ENCODE results near the gene C11orf98.
"Not testable (repeated sequence)": the region's sequence is repeated elsewhere in the genome, so short reads cannot be mapped to it uniquely, and the experiment has no call there.

- TF ChIP-seq CTCF (IDR thresholded peaks at IDR 0.05; ENCODE audit: poor library complexity, severe bottlenecking); EZH2 (IDR thresholded peaks at IDR 0.05; ENCODE audit: borderline replicate concordance, insufficient read depth, low read length, poor library complexity, severe bottlenecking): not testable (repeated sequence)
Measured at GRCh38 chr11:62650283-62650682, 14.7 kb downstream of the C11orf98 start.

All from neural cell (in vitro differentiated cells).